HG02870 (cell line): ENCODE results near the gene SEC61B.

Source experiments
- ATAC-seq: cut with Tn5 transposase; IDR thresholded peaks from one replicate; pipeline ENCODE4 v1.9.1; 2021; ENCODE audit warnings: mild to moderate bottlenecking, moderate library complexity; ENCODE audit not compliant: unreplicated experiment

The SEC61B gene

GRCh38 chr9:99221621-99222415 lies at the start of gene SEC61B, which contains the start of gene ALG2:
SEC61B (plus strand) TSS chr9:99222282; CDS start chr9:99222364, 82 bp downstream.
ALG2 (minus strand) TSS chr9:99221942; CDS start chr9:99221894, 48 bp downstream.
- peak; percentile 88 for ATAC-seq

GRCh38 chr9:99173570-99174504 lies 48.2 kb upstream of the SEC61B start:
- ATAC-seq = peak; percentile 76

GRCh38 chr9:99176527-99177013 lies 45.5 kb upstream of the SEC61B start:
- ATAC-seq = no peak

- no peak for ATAC-seq
Observed at GRCh38 chr9:99177576-99178366, 44.3 kb upstream of the SEC61B start.

GRCh38 chr9:99178912-99179872 lies 42.9 kb upstream of the SEC61B start:
- no peak for ATAC-seq

- ATAC-seq = peak; percentile 66
Observed at GRCh38 chr9:99180199-99180598, 41.9 kb upstream of the SEC61B start.

GRCh38 chr9:99180662-99181061 lies 41.4 kb upstream of the SEC61B start:
- ATAC-seq = no peak

GRCh38 chr9:99181206-99181605 lies 40.9 kb upstream of the SEC61B start:
- no peak for ATAC-seq

GRCh38 chr9:99181621-99182020 lies 40.5 kb upstream of the SEC61B start:
- peak; percentile 41 for ATAC-seq

- ATAC-seq = no peak
Observed at GRCh38 chr9:99182356-99182755, 39.7 kb upstream of the SEC61B start.

GRCh38 chr9:99183616-99184015 lies 38.5 kb upstream of the SEC61B start:
- ATAC-seq = no peak

- ATAC-seq = no peak
Observed at GRCh38 chr9:99184110-99184474, 38.0 kb upstream of the SEC61B start.

GRCh38 chr9:99184475-99185347 lies 37.4 kb upstream of the SEC61B start:
- ATAC-seq = peak; percentile 41

GRCh38 chr9:99185348-99185632 lies 36.8 kb upstream of the SEC61B start:
- no peak for ATAC-seq

- ATAC-seq = no peak
Observed at GRCh38 chr9:99185934-99186333, 36.1 kb upstream of the SEC61B start.

- no peak for ATAC-seq
Observed at GRCh38 chr9:99187311-99187710, 34.8 kb upstream of the SEC61B start.

GRCh38 chr9:99189186-99189585 lies 32.9 kb upstream of the SEC61B start:
- no peak for ATAC-seq

GRCh38 chr9:99189887-99190596 lies 32.0 kb upstream of the SEC61B start:
- no peak for ATAC-seq
